ENCODE measurements around the gene ZBTB46. TPM values are rescaled to one million over a fixed set of nuclear protein-coding genes. Genes with fewer than 3 reads are reported as not detected.

ZBTB46 gene
- total RNA-seq, 1 donor from 2014 or later, result 9.0 TPM

- no peak for DNase-seq (ENCODE audit: low spot score)
Measured at GRCh38 chr20:63766695-63767426, 64.2 kb downstream of the ZBTB46 start.

DNA sequence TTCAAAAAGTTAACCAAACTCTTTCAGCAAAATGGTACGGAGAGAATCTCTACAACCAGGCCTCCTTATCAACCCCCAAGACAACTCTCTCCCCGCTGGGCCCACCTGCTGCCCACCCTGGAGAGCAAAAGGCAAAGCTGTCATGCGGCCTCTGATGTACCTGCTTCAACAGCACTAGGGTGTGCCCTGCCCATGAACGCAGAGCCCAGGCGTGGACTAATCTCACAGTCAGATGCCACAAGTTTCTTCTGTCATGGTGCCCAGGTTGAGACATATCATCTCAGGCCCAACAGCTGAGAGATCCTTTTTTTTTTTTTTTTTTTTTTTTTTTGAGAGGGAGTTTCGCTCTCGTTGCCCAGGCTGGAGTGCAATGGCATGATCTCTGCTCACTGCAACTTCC, 65.2 kb downstream of the ZBTB46 start:
- no peak for DNase-seq (ENCODE audit: low spot score)

GRCh38 chr20:63765082-63765873, 65.8 kb downstream of the ZBTB46 start:
- DNase-seq (ENCODE audit: low spot score), result no peak

- no peak for DNase-seq (ENCODE audit: low spot score)
Measured at GRCh38 chr20:63759377-63759901, 71.6 kb downstream of the ZBTB46 start.

- no peak for DNase-seq (ENCODE audit: low spot score)
Measured at GRCh38 chr20:63758152-63758551, 72.9 kb downstream of the ZBTB46 start.

DNA sequence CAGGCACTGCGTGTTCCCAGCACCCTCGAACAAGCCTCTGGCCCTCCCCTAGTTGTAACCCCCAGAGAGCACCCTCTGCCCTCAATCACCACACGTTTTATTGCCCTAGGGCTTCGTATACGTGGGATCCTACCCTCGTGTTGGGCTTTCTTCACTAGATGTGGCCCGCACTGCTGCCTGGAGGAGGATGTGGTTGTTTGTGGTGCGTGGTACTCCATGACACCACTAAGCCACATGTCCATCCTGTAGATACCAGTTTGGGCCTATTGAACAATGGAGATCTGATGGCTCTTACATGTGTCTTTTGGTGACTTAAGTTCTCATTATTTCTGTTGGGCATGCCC, 74.4 kb downstream of the ZBTB46 start:
- no peak for DNase-seq (ENCODE audit: low spot score)

DNA sequence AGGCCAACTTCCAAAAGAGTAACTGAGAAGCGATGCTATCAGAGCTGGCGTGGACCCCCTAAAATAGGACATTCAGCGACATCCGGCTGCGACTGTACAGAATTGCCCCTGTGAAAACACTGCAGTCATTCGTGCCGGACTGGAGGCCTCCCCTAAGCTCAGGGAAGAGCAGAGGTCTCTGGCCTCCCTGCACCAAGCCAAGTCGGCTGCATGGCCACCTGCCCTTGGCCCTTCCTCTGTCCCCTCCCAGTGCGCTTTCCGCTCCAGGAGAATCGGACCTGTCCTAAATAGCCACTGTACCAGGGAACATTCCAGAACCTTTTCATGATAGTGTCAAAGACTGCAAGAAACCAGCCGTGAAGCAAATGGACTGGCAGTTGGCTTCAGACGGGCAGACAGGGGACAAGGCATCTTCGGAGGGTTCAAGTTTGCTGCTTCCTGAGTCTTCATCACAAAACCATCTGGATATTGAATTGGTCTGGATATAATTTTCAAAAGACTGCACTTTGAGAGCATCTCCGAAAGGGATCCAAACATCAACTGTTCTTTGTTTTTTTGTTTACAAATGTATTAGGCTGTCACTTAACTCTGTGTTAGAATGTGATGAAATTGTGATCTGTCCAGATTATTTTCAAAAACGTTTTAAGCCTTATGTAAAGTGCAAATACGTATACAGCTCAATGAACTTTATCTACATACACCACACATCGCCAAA, 75.0 kb downstream of the ZBTB46 start:
- no peak for DNase-seq (ENCODE audit: low spot score)

DNA sequence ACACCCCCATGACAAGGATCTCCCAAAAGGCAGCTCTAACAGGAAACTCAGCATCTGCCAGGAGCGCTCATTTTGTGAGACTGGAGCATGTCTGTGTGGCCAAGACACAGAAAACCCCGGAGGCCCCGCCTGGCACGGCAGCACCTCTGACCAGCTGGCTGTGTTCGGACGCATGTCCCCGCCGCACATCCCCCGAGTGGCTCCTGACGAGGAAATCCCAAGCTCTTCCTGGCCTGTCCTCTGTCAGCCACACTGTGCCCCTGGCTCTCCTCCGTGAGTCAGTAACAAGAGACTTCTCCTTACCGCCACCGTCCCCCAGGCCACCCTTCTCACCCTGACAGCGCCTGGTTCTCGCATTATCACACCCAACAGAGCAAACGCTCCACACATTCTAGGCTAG, 77.1 kb downstream of the ZBTB46 start:
- no peak for DNase-seq (ENCODE audit: low spot score)

DNA sequence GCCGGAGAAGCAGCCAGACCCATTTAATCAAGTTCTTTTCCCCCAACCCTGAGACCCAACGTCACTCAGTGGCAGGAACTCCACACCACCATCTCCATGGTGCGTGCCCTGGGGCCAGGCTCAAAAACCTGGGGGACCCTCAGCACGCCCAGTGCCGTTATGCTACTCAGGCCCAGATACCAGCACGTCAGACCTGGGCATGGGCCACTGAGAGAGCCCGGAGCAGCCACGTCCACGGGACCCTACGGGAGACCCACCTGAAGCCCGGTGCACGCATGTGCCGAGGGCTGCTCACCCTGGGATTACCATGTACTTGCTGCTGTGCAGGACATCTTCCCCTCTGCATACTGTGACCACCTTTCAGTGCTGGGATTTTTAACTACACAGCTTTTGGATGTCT, 77.7 kb downstream of the ZBTB46 start:
- DNase-seq (ENCODE audit: low spot score), result no peak

DNA sequence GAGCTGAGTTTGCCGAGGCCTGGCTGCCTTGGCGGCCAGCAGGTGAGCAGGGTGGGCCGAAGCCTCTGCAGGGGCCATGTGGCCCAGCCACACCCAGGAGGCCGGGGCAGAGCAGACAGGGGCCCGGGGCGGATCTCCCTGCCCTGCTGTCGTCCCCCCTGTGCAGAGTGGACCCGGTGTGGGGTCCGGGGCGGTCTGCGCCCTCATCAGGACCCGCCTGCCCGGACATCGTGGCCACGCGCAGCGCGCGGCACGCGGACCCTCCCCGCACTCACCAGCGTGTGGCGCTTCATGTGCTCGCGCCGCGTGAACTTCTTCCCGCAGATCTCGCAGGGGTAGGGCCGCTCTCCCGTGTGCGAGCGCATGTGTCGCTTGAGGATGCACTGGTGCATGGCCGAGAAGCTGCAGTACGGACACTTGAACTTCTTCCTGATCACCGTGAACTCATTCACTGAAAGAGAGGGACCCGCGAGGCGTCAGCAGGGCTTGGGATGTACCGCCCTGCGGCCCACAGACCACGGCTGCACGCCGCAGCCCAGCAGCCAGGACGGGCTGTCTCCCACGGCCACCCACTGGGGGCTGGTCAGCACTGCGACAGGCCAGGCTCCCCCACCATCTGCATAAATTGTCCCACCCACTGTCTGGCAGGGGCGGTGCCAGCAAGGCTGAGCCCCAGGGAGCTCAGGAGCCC, 78.5 kb downstream of the ZBTB46 start:
- DNase-seq (ENCODE audit: low spot score), result no peak

- no peak for DNase-seq (ENCODE audit: low spot score)
Measured at GRCh38 chr20:63751471-63752271, 79.4 kb downstream of the ZBTB46 start.

DNA sequence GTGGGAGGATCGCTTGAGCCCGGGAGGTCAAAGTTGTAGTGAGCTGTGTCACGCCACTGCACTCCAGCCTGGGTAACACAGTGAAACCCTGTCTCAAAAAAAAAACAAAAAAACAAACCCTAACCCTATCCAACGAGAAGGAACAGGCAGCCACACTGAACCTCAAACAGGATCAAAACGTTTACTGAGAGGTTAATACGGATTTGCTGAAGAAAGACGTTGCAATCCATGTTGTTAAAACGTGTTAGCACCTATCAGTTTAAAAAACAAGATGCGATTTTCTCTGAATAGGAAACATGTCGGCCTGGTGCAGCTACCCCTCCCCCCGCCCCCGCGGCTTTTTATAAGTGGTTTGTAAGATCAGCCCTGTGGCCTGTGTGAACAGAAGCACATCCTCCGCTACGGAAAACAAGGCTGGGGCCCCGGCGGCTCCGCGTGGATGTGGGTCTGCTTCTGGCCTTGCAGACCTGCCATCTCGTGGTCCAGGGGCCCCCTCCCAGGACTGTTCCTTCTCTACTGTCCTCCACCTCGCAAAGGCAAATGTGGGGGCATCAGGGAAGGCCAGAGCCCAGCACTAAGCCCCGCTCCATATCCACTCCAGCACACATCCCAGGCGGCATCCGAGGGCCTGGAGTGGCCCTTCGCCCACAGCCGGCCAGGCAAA, 80.1 kb downstream of the ZBTB46 start:
- DNase-seq (ENCODE audit: low spot score), result no peak

GRCh38 chr20:63749597-63750508, 81.2 kb downstream of the ZBTB46 start:
- DNase-seq (ENCODE audit: low spot score), result no peak

GRCh38 chr20:63748934-63749270, 82.2 kb downstream of the ZBTB46 start:
- DNase-seq (ENCODE audit: low spot score), result no peak

DNA sequence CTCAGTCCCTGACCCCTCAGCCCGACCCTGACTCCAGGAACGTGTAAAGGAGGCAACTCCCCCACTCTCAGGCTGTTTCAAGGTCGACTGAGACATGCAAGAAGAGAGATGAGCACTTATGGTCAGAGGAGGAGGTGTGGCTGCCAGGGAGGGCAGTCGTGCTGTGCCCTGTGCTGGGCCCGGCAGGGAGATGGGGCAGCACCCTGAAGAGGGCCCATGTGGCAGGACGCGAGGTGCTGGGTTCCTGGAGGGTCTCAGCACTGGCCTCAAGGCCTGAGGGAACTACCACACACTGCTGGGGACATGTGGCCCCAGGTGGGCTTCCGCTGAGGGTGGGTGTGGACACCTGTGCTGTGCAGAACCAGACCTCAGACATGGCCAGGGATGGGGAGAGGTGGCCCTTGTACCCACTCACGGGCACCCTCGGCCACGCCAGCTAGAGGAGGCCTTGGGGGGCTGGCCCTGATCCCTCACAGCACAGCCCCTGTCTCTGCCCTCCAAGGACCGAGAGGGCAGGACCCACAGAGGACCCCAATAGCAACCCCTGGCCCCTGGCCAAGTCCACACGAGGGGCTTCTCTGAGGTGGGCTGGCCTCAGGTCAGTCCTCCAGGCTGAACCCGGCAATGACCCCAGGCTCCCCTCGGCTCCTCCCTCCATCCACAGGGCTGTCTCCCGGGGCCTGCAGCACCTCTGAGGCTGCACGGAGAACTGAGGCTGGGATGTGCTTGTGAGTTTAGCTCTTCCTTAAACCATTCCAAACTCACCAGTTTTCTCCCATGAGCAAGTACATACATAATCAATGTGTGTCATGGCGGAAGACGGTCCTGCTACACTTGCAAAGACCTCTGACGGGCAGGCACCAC, 82.8 kb downstream of the ZBTB46 start:
- no peak for DNase-seq (ENCODE audit: low spot score)

DNA sequence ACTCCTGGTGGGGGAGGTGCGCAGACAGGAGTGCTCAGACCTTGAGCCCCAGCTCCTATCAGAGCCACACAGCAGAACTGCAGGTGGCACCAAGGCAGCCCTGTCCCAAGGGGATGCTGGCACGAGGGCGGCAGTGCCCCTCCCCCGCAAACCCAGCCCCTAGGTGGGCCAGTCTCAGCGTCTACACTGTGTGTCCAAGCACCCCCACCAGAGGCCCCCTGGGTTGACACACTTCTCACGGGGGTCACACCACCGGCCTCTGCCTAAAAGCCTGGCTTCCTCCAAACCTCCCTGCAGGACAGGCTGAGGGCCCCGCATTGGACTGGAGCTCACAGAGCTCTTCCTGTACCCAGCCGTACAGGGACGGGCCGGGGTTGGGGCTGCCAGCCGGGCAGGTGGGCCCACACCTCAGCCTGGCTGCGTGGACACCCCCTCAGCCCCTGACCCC, 83.4 kb downstream of the ZBTB46 start:
- DNase-seq (ENCODE audit: low spot score), result no peak

- DNase-seq (ENCODE audit: low spot score), result no peak
Measured at GRCh38 chr20:63746751-63747315, 84.2 kb downstream of the ZBTB46 start.

Measured in mucosa of gallbladder (tissue), 1 donor.